AG09319 (cell line): ENCODE results near the gene TTC23L.

Source experiments
- DNase-seq: peaks from one replicate; pipeline ENCODE4 v3.0.0-alpha.2; 2010; ENCODE audit warnings: low read depth; ENCODE audit errors: extremely low read depth
- TF ChIP-seq, protein P1 (sequence below): IDR thresholded peaks from 2 replicates; pipeline ENCODE4 v1.5.1; 2011; ENCODE audit warnings: low read depth, mild to moderate bottlenecking, inconsistent platforms, low read length, moderate library complexity

The TTC23L gene

DNA sequence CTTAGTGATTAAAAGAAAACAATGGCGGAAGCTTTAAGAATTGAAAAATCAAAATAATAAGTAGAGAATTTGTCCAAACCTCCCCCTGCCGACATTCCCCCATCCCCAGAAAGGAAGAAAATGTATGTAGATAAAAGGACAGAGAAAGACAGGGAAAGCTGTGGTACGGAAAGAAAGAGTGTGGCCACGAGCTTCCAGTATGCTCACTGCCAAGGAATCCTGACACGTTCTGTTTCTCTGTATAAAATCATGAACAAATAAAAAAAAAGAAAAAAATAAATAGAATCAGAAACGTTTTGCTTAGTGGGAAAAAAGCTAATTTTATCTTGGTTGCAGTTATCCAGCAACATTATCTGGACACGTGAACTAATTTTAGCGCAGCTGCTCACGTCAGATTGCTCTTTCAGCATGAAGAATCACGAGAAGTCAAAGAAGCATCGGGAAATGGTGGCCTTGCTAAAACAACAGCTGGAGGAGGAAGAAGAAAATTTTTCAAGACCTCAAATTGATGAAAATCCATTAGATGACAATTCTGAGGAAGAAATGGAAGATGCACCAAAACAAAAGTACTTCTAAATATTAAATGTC is 105.6 kb downstream of the TTC23L start:
- TF ChIP-seq, protein P1, sequence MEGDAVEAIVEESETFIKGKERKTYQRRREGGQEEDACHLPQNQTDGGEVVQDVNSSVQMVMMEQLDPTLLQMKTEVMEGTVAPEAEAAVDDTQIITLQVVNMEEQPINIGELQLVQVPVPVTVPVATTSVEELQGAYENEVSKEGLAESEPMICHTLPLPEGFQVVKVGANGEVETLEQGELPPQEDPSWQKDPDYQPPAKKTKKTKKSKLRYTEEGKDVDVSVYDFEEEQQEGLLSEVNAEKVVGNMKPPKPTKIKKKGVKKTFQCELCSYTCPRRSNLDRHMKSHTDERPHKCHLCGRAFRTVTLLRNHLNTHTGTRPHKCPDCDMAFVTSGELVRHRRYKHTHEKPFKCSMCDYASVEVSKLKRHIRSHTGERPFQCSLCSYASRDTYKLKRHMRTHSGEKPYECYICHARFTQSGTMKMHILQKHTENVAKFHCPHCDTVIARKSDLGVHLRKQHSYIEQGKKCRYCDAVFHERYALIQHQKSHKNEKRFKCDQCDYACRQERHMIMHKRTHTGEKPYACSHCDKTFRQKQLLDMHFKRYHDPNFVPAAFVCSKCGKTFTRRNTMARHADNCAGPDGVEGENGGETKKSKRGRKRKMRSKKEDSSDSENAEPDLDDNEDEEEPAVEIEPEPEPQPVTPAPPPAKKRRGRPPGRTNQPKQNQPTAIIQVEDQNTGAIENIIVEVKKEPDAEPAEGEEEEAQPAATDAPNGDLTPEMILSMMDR = no peak
- no peak for DNase-seq
